Fibroblast of skin of scalp (primary cell): ENCODE results near the gene AXIN1.
"Not testable (repeated sequence)": the region's sequence is repeated elsewhere in the genome, so short reads cannot be mapped to it uniquely, and the experiment has no call there.

Source experiments
- DNase-seq: peaks from one replicate; pipeline ENCODE4 v3.0.0-alpha.2; 2013

AXIN1 gene

DNA sequence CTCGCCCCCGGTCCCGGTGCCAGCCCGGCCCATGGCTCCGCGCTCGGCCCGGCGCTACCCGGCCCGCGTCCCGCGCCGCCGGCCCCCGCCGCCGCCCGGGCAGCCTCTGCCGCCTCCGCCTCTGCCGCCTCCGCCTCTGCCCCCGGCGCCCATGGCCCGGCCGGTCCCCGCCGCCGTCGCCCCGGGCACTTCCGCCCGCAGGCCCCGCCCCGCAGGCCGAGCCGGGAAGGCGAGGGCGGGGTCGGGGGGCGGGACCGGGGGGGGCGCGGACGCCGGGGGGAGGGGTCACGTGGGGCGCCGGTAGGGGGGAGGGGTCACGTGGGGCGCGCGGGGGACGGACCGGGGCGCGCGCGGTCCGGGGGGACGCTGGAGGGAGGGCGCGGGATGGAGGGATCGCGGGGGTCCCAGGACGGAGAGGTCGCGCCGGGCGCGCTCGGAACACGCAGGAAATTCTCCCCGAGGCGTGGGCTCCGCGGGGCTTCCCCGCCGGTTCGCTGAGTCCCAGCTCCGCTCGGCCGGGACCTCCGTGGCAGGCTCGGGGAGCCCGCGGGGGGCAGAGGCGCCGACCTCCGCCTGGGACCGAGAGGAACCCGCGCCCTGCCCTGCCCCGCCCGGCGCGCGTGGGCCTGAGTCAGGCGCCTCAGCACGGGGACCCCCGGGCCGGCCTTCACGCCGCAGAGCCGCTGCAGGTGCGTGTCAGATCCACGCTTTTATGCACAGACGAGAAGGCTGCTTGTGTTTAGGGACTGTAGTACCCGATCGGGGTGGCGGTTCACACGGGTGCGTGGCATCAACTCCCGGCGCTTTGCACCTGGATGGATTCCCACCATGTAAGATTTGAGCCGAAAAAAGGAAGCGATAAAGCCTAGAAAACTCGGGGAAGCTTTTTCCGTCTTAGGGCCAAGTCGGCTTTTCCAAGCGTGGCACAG lies 29.5 kb upstream of the AXIN1 start, which contains the start of gene PGAP6:
Gene PGAP6 (minus strand): TSS at position 190 of the 929 bp plus-strand sequence. CDS start 157 bp downstream, at position 33.
- peak; percentile 72 for DNase-seq

DNA sequence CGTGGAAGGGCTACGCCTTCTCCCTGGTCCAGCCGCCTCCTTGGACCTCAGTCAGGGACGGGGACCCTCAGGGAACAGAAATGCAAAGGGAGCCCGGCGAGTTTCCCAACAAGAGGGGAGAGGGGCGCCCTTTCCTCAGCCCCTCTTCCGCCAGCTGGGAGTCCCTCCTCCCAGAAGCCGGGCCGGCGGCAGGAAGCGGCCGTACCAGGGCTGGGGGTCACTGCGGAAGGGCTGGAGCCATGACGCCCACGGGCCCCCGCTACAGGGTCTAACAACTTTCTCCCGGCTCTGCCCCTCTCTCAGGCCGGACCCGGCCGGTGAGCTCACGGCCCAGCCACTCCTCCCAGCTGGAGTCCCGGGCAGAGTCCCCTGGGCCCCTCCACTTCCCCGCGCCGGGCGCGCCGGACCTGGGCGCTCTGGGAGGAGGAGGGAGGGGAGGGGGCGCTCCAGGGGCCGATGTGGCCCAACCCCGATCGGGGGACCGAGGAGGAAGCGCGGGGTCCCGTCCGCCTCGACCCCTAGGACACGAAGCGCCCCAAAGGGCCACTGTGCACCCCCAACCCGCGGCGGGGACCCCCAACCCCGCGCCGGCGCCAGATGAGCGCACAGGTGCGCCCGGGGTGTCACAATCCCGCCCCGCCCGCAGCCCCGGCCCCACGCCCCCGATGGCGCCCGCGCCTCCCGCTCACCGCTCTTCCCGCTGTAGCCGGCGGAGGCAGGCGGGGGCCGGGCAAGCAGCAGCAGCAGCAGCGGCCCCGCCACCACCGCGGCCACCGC lies 28.7 kb upstream of the AXIN1 start:
- DNase-seq, result no peak

- no peak for DNase-seq
These were observed 28.2 kb upstream of the AXIN1 start for GRCh38 chr16:380762-381011.

- DNase-seq, result no peak
These were observed 27.6 kb upstream of the AXIN1 start for GRCh38 chr16:379961-380761.

GRCh38 chr16:379183-379960 lies 26.8 kb upstream of the AXIN1 start:
- DNase-seq, result no peak

DNA sequence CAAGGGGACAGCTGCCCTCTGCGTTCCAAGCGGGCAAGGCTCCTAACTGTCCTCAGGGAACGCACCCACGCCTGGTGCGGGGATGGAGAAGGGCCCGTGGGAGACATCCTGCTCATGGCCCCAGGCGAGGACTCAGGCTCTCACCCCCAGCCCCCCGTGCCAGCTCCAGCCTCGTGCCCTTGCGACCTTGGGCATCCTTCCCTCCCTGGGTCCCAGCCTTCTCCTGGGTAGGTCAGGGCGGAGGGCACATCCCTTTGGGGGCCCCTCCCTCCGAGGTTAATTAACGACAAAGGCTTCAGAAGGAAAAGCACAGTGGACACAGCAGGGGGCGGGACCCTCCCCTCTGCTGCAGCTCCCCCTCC lies 26.3 kb upstream of the AXIN1 start:
- no peak for DNase-seq

DNA sequence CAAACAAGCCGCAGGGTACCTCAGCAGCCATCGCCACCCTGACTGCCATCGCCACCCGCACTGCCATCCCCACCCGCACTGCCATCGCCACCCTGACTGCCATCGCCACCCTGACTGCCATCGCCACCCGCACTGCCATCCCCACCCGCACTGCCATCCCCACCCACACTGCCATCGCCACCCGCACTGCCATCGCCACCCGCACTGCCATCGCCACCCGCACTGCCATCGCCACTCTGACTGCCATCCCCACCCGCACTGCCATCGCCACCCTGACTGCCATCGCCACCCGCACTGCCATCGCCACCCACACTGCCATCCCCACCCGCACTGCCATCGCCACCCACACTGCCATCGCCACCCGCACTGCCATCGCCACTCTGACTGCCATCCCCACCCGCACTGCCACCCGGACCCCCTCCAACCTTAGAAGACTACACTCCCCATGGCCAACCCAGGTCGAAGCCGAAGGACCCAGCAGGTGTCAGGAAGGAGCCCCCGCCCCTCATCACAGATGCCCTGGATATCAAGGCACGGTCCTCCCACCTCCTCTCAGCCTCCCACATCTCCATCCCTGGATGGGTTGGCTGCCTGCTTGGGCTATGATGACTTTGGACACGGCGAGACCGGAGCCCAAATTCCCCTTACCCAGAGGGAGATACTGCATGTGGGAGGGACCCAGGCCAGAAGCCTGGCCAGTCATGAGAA lies 25.7 kb upstream of the AXIN1 start:
- not testable (repeated sequence) for DNase-seq

DNA sequence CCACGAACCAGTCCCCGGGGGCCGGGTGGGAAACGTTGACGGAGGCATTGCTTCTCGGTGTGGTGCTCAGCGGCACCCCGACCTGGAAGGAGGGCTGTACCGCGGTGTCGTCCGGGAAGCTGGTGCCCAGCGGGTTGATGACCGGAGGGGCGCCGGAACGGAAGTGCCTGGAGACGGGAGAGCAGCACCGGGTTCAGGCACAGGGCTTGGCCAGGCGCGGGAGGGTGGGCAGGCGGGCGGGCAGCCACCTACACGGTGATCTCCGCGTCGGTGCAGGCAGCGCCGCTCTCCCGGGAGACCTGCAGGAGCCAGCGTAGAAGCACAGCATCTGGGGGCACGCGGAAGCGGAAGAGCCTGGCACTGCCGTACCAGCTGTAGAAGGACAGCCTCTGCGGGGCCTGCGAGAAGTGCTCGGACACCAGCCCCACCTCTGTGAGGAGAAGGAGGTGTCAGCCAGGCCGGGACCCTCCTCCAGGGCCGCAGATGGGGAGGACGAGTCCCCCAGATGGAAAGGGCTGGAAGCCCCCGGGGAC lies 25.0 kb upstream of the AXIN1 start:
- no peak for DNase-seq

DNA sequence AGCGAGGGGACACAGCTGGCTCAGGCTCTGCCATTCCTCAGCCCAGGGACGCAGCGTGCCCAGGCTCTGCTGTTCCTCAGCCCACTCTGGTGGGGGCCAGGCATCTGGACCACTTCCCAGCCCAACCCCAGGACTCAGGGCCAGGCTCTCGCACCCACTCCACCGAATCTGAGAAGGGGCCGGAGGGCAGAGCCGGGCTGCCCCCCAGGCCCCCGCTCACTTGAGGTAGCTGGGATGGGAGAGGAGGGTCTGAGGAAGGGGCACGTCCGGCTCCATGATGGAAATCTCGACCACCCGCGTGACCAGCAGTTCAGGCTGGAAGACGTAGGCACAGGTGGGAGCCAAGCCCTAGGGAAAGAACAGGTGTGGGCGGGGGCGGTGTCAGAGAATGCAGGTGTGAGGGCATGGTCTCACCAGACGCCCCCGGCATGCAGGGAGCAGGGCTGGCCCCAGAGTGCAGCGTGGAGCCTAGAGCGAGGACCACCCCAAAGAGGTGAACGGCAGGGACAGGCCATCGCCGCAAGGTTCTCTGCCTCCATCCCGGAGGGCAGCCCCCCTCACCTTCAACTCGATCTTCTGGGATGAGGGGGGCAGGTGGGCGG lies 24.4 kb upstream of the AXIN1 start:
- DNase-seq, result no peak

DNA sequence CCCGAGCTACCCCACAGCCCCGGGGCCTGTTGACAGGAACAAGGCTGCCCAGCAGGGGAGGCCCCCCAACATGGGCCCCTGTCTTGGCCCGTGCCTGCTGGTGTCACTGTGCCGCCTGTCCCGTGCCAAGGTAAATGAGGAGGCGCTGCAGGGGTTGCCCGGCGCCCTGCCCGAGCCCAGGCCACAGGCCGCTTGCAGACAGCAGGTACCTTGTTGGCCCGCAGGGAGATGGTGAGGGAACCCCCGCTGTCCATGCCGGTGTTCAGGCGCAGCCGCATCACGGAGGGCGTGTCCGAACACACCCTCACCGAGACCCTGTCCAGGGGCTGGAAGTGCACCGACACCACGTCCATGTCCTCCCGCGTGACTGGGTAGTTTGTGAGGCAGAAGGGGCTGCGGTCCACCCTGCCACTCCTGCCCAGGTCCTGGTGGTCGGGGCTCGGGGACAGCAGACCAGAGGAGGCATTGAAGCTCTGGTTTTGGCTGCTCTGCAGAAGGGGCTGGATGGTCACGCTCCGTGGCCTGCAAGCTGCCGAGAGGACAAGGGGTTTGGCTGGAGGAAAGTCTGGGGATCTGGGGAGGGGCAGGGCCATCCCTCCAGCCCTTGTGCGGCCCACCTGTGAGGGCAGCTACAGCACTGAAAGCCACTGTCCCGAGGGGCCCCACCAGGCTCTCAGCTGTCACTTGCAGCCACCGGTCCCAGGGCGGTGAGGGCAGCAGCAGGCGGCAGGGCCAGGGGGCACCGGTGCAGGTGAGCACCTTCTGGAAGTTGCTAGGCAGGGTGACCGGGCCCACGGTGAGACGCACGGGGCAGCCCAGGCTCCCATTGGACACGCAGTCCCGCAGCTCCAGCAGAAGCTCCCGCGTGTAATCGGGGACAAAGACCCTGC lies 23.6 kb upstream of the AXIN1 start:
- no peak for DNase-seq

DNA sequence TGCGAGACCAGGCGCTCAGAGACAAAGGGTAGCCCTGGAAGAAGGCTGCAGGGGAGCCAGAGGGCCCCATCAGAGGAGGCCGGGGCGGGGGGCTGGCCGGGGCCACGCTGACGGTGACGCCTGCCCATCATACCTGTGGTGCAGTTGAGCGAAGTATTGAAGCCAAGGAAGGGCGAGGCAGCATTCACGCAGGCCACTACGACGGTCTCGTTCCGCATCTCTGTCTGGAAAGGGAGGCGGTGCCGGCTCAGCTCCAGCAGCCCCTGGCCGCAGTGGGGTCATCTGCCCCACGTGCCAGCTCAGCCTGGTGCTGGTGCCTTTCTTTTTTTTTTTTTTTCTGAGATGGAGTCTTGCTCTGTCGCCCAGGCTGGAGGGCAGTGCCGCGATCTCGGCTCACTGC lies 22.7 kb upstream of the AXIN1 start:
- no peak for DNase-seq

GRCh38 chr16:374616-374926 lies 22.0 kb upstream of the AXIN1 start:
- DNase-seq, result no peak

- no peak for DNase-seq
These were observed 21.5 kb upstream of the AXIN1 start for GRCh38 chr16:373848-374615.

DNA sequence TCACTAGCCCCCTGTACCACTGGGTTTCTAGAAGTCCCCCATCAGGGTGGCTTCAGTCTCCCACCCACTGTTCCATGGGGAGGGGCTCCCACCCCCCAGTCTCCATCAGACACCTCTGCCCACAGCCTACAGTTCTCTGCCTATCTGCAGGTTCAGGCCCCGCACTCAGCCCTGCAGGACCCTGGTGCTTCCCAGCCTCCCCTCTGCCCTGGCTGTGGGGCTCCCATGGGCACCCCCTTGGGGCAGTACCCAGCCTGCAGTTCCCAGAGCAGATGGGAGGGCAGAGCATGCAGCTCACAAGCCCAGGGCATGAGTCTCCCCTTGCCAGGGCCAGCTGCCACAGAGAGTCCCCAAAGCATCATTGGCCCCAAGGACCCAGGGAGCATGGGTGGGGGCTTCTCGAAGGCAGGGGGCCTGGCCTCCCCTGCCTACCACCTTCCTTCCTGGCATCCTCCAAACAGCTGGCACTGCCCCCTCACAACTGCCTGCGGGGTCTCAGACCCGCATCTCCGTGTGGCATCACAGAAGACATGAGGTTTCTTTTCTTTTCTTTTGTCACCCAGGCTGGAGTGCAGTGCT lies 20.6 kb upstream of the AXIN1 start:
- DNase-seq, result no peak

DNA sequence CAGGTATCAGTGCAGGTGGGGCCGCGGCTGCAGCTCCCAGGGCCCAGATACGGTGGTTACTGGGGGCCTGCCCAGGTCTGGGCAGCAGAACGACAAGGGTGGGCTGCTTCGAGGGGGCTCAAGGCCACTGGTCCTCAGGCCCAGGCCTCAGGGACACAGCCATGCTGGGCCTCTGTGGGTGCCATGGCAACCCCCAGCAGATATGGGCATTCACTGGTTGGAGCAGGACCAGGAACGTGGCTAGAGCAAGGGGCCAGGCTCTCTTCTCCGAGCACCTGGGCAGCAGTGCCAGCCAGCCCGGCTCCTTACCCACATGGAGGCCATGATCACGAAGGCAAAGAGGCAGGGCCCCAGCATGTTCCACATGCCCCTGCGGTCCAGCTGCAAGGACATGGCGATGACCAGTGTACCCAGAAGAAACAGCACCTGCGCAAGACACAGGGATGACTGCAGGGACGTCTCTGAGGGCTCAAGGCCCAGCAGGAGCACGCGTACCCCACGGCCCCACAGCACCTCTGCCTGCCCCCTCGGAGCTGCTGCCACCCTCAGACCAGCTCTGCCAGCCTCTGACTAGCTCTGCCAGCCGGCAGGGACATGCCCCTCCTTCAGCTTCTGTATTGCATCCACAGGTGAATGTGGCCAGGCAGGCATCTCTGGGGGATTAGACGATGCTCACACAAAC lies 19.9 kb upstream of the AXIN1 start:
- no peak for DNase-seq

GRCh38 chr16:371515-372301 lies 19.2 kb upstream of the AXIN1 start:
- no peak for DNase-seq

DNA sequence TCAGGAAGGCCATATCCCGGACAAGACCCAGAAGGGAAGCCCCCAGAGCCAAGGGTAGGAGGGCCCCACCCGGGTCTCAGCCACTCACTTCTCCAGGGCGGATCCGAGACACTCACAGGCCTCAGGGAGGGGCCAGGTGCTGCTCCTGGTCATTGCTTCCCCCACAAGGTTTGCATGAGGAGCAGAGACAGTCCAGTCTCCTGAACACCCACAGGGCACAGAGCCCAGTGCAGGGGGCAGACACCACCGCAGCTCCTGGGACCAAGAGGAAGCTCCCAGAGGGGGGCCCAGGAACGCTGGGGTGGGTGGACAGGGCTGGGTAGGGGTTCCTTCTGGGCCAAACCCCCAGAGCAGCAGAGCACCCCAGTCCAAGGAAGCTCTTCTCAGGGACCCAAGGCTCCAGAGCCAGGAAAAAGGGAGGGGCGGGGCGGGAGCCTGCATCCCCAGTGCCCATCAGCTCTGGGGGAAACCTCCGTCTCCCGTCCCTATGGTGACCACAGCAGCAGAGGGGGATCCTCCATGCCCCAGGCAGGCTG lies 18.5 kb upstream of the AXIN1 start:
- DNase-seq, result no peak
